OCI-LY3 (cell line): ENCODE results near the gene HOXB3.

ENCODE experiments used
- H2AFZ ChIP-seq: fragments of 200-600, 300-600 bp; shearing (Covaris generic); 2 replicates; pipeline ENCODE4 v1.6.0; 2014; ENCODE audit warnings: antibody characterized with exemption, low read depth, low read length
- H3K27ac ChIP-seq: fragments of 200-600, 300-600 bp; sonication (generic); 2 replicates; pipeline ENCODE4 v1.5.1; 2014; ENCODE audit warnings: mild to moderate bottlenecking, low read length, moderate library complexity, mixed read lengths
- H3K27me3 ChIP-seq: fragments of 200-600, 300-600 bp; sonication (generic); 2 replicates; pipeline ENCODE4 v1.6.1; 2014; ENCODE audit warnings: low read depth, low read length, mixed read lengths
- H3K36me3 ChIP-seq: fragments of 200-600, 300-600 bp; sonication (generic); replicated peaks from 2 replicates; pipeline ENCODE3; 2014; ENCODE audit warnings: low read depth, low read length, mixed read lengths
- H3K4me1 ChIP-seq: fragments of 300-600, 200-600 bp; sonication (generic); 2 replicates; pipeline ENCODE4 v1.6.1; 2014; ENCODE audit warnings: low read length, mixed read lengths
- H3K4me2 ChIP-seq: fragments of 200-600, 300-600 bp; sonication (generic); 2 replicates; pipeline ENCODE4 v1.6.1; 2014; ENCODE audit warnings: low read length, mixed read lengths
- H3K4me3 ChIP-seq: fragments of 300-600, 200-600 bp; sonication (generic); 2 replicates; pipeline ENCODE4 v1.5.1; 2014; ENCODE audit warnings: antibody characterized with exemption, mild to moderate bottlenecking, low read length, moderate library complexity
- H3K79me2 ChIP-seq: fragments of 300-600, 200-600 bp; shearing (Covaris generic); 2 replicates; pipeline ENCODE4 v1.6.1; 2014; ENCODE audit warnings: mild to moderate bottlenecking, low read length, mixed read lengths
- H3K9ac ChIP-seq: fragments of 300-600, 200-600 bp; shearing (Covaris generic); 2 replicates; pipeline ENCODE4 v1.6.0; 2014; ENCODE audit warnings: mild to moderate bottlenecking, low read length, moderate library complexity
- H3K9me3 ChIP-seq: fragments of 200-600, 300-600 bp; shearing (Covaris generic); 2 replicates; pipeline ENCODE4 v1.6.1; 2014; ENCODE audit warnings: low read length, mixed read lengths; ENCODE audit not compliant: insufficient read depth
- H4K20me1 ChIP-seq: fragments of 200-600, 300-600 bp; sonication (generic); 2 replicates; pipeline ENCODE4 v1.6.1; 2016; ENCODE audit warnings: low read length, mixed read lengths; ENCODE audit not compliant: insufficient read depth
- EZH2phosphoT487 ChIP-seq: fragments of 200-600 bp; shearing (Covaris generic); IDR thresholded peaks from 2 replicates; pipeline ENCODE4 v1.6.1; 2018; ENCODE audit warnings: antibody characterized with exemption, mixed run types, low read depth
- TF ChIP-seq, protein P1 (sequence below): fragments of 200-600, 300-600 bp; sonication (generic); IDR thresholded peaks from 2 replicates; pipeline ENCODE4 v1.5.1; 2014; ENCODE audit warnings: antibody characterized with exemption, low read length, low read depth

The HOXB3 gene

GRCh38 chr17:48636177-48637018 is 46.4 kb upstream of the HOXB3 start:
- Histone ChIP-seq H3K4me1 (peaks cover 39% of the 10 kb centered on the region), H3K79me2 (no peaks in the 10 kb centered on the region), H3K9me3 (no peaks in the 10 kb centered on the region), H3K9ac (peak overlapping the region; percentile 48), H3K4me3 (peak overlapping the region; percentile 67), H3K36me3 (no peaks in the 10 kb centered on the region), H2AFZ (peak overlapping the region; percentile 95), H3K27me3 (peaks cover 23% of the 10 kb centered on the region), H3K4me2 (peak overlapping the region; percentile 93), H4K20me1 (no peaks in the 10 kb centered on the region), H3K27ac (no peak overlapping the region)
- TF ChIP-seq, protein P1, sequence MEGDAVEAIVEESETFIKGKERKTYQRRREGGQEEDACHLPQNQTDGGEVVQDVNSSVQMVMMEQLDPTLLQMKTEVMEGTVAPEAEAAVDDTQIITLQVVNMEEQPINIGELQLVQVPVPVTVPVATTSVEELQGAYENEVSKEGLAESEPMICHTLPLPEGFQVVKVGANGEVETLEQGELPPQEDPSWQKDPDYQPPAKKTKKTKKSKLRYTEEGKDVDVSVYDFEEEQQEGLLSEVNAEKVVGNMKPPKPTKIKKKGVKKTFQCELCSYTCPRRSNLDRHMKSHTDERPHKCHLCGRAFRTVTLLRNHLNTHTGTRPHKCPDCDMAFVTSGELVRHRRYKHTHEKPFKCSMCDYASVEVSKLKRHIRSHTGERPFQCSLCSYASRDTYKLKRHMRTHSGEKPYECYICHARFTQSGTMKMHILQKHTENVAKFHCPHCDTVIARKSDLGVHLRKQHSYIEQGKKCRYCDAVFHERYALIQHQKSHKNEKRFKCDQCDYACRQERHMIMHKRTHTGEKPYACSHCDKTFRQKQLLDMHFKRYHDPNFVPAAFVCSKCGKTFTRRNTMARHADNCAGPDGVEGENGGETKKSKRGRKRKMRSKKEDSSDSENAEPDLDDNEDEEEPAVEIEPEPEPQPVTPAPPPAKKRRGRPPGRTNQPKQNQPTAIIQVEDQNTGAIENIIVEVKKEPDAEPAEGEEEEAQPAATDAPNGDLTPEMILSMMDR: peak; percentile 73
- no peak for TF ChIP-seq EZH2phosphoT487

- Histone ChIP-seq H3K27me3 (peaks cover 23% of the 10 kb centered on the region), H3K4me2 (peak overlapping the region; percentile 93), H3K36me3 (no peaks in the 10 kb centered on the region), H3K9me3 (no peaks in the 10 kb centered on the region), H3K9ac (peak overlapping the region; percentile 48; the same call in 1 of the 2 replicates), H3K4me3 (0 out of 2 replicates have a peak overlapping the region, but pooled peaks have one; percentile 67), H4K20me1 (no peaks in the 10 kb centered on the region), H2AFZ (peak overlapping the region; percentile 55), H3K79me2 (no peaks in the 10 kb centered on the region), H3K4me1 (peaks cover 41% of the 10 kb centered on the region), H3K27ac (peak overlapping the region; percentile 19)
- TF ChIP-seq, protein P1: no peak
- TF ChIP-seq EZH2phosphoT487: no peak
These were observed 44.6 kb upstream of the HOXB3 start for GRCh38 chr17:48634493-48635208.

- Histone ChIP-seq H3K79me2 (no peaks in the 10 kb centered on the region), H3K4me2 (no peak overlapping the region), H4K20me1 (no peaks in the 10 kb centered on the region), H3K27ac (no peak overlapping the region), H3K9ac (no peak overlapping the region), H3K36me3 (no peaks in the 10 kb centered on the region), H3K9me3 (no peaks in the 10 kb centered on the region), H3K27me3 (peaks cover 31% of the 10 kb centered on the region), H3K4me3 (no peak overlapping the region), H2AFZ (no peak overlapping the region), H3K4me1 (peaks cover 41% of the 10 kb centered on the region)
- TF ChIP-seq EZH2phosphoT487: no peak
- TF ChIP-seq, protein P1: no peak
These were observed 43.2 kb upstream of the HOXB3 start for GRCh38 chr17:48633266-48633677.

DNA sequence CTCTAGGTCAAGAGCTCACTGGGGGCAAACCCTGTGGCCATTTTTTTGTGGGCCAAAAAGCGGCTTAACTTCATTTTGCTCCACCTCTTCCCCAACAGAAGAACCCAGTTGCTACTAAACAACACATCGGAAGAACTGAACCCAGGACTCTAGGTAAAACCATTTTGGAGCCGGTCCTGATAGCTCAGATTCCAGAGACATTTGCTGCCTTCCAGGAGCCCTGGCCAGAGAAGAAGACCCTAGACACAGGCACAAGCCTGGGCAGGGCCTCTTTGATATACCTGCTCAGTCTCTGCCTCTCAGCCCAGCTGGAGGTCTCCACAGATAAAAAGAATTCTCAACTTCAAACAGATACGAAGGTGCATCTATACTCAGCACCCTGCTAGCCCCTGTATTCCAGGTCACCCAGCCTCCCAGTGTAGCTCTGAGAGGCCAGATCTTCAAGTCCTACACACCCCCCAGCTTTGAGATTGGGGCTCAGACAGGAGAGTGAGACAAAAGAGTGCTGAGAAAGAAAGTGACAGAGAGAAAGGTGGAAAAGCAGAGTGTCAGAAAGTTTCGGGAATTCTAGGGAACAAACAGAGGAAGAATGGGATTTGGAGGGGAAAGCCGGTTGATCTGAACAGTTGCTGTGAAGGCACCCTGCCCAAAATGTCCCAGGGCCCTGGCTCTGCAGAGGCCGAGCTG is 42.7 kb upstream of the HOXB3 start:
- H3K9me3 ChIP-seq: no peaks in the 10 kb centered on the region
- H3K27ac ChIP-seq: no peak overlapping the region
- TF ChIP-seq, protein P1: no peak
- TF ChIP-seq EZH2phosphoT487: no peak
- H2AFZ ChIP-seq: peak overlapping the region; percentile 34; the same call in 1 of the 2 replicates
- H3K36me3 ChIP-seq: no peaks in the 10 kb centered on the region
- peaks cover 41% of the 10 kb centered on the region for H3K4me1 ChIP-seq
- peaks cover 29% of the 10 kb centered on the region for H3K27me3 ChIP-seq
- no peak overlapping the region for H3K4me3 ChIP-seq
- H3K9ac ChIP-seq: no peak overlapping the region
- no peaks in the 10 kb centered on the region for H3K79me2 ChIP-seq
- peak overlapping the region; percentile 42 for H3K4me2 ChIP-seq
- H4K20me1 ChIP-seq: no peaks in the 10 kb centered on the region
